Measurements from ENCODE around the gene LRRFIP2.

GRCh38 chr3:37037352-37037751 is 137.0 kb downstream of the LRRFIP2 start:
- TF ChIP-seq CTCF (IDR thresholded peaks at IDR 0.05) (no peak), EP300 (IDR thresholded peaks at IDR 0.05) (no peak)

Data from suprapubic skin (tissue), 3 donors.